K562 (cell line): ENCODE data around the gene ARID3A. TPM values are rescaled to one million over a fixed set of nuclear protein-coding genes. Genes with fewer than 3 reads are reported as not detected.

Experiments
- ATAC-seq: fragments of 200-7000 bp; cut with Tn5 transposase; 3 replicates; pipeline ENCODE4 v1.9.1; 2020; ENCODE audit warnings: moderate library complexity
- BruUV-seq: library from RNA; stranded (reverse); fragments of 400-500 nt; replicated peaks from 2 replicates; lab custom pipeline; 2021; lab: Mats Ljungman, UMichigan
- CTCF ChIA-PET: fragments of 300-600 bp; formaldehyde crosslinking; extraction: SDS; loops from one replicate; lab custom pipeline; 2021; ENCODE audit warnings: low intra/inter-chr PET ratio; lab: Yijun Ruan, JAX
- POLR2A ChIA-PET: fragments of 300-600, 350-650 bp; sonication (Branson Sonifier 250); formaldehyde crosslinking; extraction: SDS; loops from one replicate; lab custom pipeline; 2021; ENCODE audit warnings: antibody characterized with exemption, inconsistent platforms; lab: Yijun Ruan, JAX
- DNase-seq, 4 experiments: peaks; one replicate each; pipeline versions ENCODE4 v3.0.0 to v3.0.0-alpha.2; 2011 to 2018; ENCODE audit warnings: low spot score in 3 of 4, mixed read lengths in 3 of 4; ENCODE audit errors: extremely low read depth in 1 of 4
- FAIRE-seq: peaks from 2 replicates; lab custom pipeline; 2011; peaks lifted over from hg19 to GRCh38; lab: Jason Lieb, UNC
- H2AFZ ChIP-seq: 2 replicates; pipeline ENCODE4 v1.6.0; 2011; ENCODE audit warnings: low read depth, low read length, control low read depth, inconsistent platforms
- H3K27ac ChIP-seq: fragments of 200-600 bp; 3 replicates; pipeline ENCODE4 v1.8.0; 2011; ENCODE audit warnings: low read depth, mild to moderate bottlenecking, control low read depth, inconsistent platforms, low read length, moderate library complexity, mixed read lengths; ENCODE audit errors: extremely low read depth
- H3K27me3 ChIP-seq, 2 experiments: fragments of 300-600 bp in 1 of 2; 2 replicates in 1 of 2; 3 replicates in 1 of 2; pipeline versions ENCODE4 v1.6.0 to v1.8.0; 2011; ENCODE audit warnings: inconsistent platforms in 2 of 2, low read length in 2 of 2, mild to moderate bottlenecking in 1 of 2, mixed read lengths in 1 of 2, moderate library complexity in 1 of 2; ENCODE audit not compliant: control insufficient read depth in 2 of 2, insufficient read depth in 2 of 2
- H3K36me3 ChIP-seq: fragments of 300-600 bp; 3 replicates; pipeline ENCODE4 v1.8.0; 2011; ENCODE audit warnings: mild to moderate bottlenecking, low read length, inconsistent platforms; ENCODE audit not compliant: control insufficient read depth, insufficient read depth
- H3K4me1 ChIP-seq, 2 experiments: fragments of 200-600 bp in 1 of 2; replicated peaks in 1 of 2; 2 replicates in 1 of 2; 3 replicates in 1 of 2; pipeline versions ENCODE4 v1.5.1 to v1.8.0; 2011; ENCODE audit warnings: inconsistent platforms in 2 of 2, low read length in 2 of 2, mild to moderate bottlenecking in 1 of 2, mixed read lengths in 1 of 2, moderate library complexity in 1 of 2; ENCODE audit not compliant: control insufficient read depth in 2 of 2, insufficient read depth in 2 of 2
- H3K4me2 ChIP-seq: 2 replicates; pipeline ENCODE4 v1.6.1; 2011; ENCODE audit warnings: low read length, control low read depth, inconsistent platforms, mixed read lengths; ENCODE audit not compliant: insufficient read depth
- H3K4me3 ChIP-seq: fragments of 200-600 bp; sonication (generic), shearing (Covaris generic); 2 replicates; pipeline ENCODE4 v1.5.1; 2016; ENCODE audit warnings: control low read depth, inconsistent platforms
- H3K79me2 ChIP-seq: fragments of 200-600 bp; 3 replicates; pipeline ENCODE4 v1.8.0; 2011; ENCODE audit warnings: low read length, inconsistent platforms; ENCODE audit not compliant: control insufficient read depth, insufficient read depth
- H3K9ac ChIP-seq, 2 experiments: 2 replicates each; pipeline versions ENCODE4 v1.6.0 to v1.6.1; 2011; ENCODE audit warnings: low read depth in 2 of 2, low read length in 2 of 2, control low read depth in 1 of 2, inconsistent platforms in 1 of 2, mild to moderate bottlenecking in 1 of 2, mixed read lengths in 1 of 2; ENCODE audit not compliant: insufficient read depth in 1 of 2
- H3K9me1 ChIP-seq: one replicate; pipeline ENCODE4 v1.6.0; 2011; ENCODE audit warnings: inconsistent platforms, mild to moderate bottlenecking, low read length, moderate library complexity; ENCODE audit not compliant: control insufficient read depth, insufficient read depth
- H3K9me3 ChIP-seq: replicated peaks from 2 replicates; pipeline ENCODE4 v1.5.1; 2011; ENCODE audit warnings: low read depth, low read length, inconsistent platforms; ENCODE audit not compliant: control insufficient read depth, insufficient read depth
- H4K20me1 ChIP-seq: replicated peaks from 2 replicates; pipeline ENCODE4 v1.6.1; 2011; ENCODE audit warnings: low read length, inconsistent platforms, mixed read lengths; ENCODE audit not compliant: control insufficient read depth, insufficient read depth
- CSDE1 ChIP-seq, 2 experiments: fragments of 450-650 bp; IDR thresholded peaks; 2 replicates each; pipeline ENCODE4 v1.6.1; 2016; ENCODE audit warnings: mild to moderate bottlenecking in 1 of 2
- MYNN ChIP-seq, 2 experiments: sonication (generic); formaldehyde crosslinking in 1 of 2; IDR thresholded peaks; 2 replicates each; pipeline versions ENCODE4 v1.5.0 to v1.6.1; 2016 to 2020; ENCODE audit warnings: antibody characterized with exemption in 1 of 2, missing genetic modification reagents in 1 of 2
- PHTF2 ChIP-seq: fragments of 250-450 bp; sonication (Bioruptor Pico); IDR thresholded peaks from 2 replicates; pipeline ENCODE4 v1.5.0; 2021; ENCODE audit warnings: mild to moderate bottlenecking
- WGBS: fragments of 100-300 bp; shearing (Covaris generic); methylation state at CpG from one replicate; pipeline ENCODE4 v1.1.6; 2016; ENCODE audit warnings: low coverage, mixed read lengths; ENCODE audit not compliant: insufficient coverage; ENCODE audit errors: missing lambda C conversion rate; 5-methylcytosine and 5-hydroxymethylcytosine counted together
- in situ Hi-C: fragments of 300-500 bp; cut with MboI; formaldehyde crosslinking; loops from 4 replicates; pipeline ENCODE4 v1.15.0; 2018; ENCODE audit warnings: inconsistent platforms, mixed read lengths
- intact Hi-C: fragments of 100-400 bp; cut with micrococcal nuclease; formaldehyde crosslinking; loops from 2 replicates; pipeline ENCODE4 v1.14.2; 2022
- polyA plus RNA-seq, 8 experiments: library from polyadenylated mRNA; depleted of rRNA in 4 of 8; stranded (reverse) in 5 of 8; unstranded in 3 of 8; fragments of >200 nt; fragmentation: Nextera tagmentation in 2 of 8; fragmentation: Illumina TruSeq in 1 of 8; extraction: Ambion mirVana in 2 of 8; extraction: Trizol in 1 of 8; gene quantifications; 2 replicates each; pipeline versions ENCODE4 v1.2.1 to v1.2.3, GENCODE V29; 2011 to 2014; ENCODE audit warnings: inconsistent platforms in 1 of 8, missing spikeins in 1 of 8
- total RNA-seq, 7 experiments: library from RNA; depleted of rRNA in 6 of 7; stranded (reverse); fragments of >200 nt in 6 of 7; fragmentation: Illumina TruSeq in 2 of 7; extraction: Trizol in 2 of 7; gene quantifications; 2 replicates each; pipeline versions ENCODE4 v1.2.1 to v1.2.3, GENCODE V29; 2011 to 2021; ENCODE audit warnings: low replicate concordance in 1 of 7
- TF ChIP-seq, protein P1 (sequence below): fragments of 450-650 bp; formaldehyde crosslinking; IDR thresholded peaks from 2 replicates; pipeline ENCODE4 v1.4.0; 2022; ENCODE audit warnings: missing genetic modification characterization
- TF ChIP-seq, protein P2 (sequence below): fragments of 450-650 bp; formaldehyde crosslinking; conservative IDR thresholded peaks from 2 replicates; pipeline ENCODE4 v1.4.0; 2022; ENCODE audit warnings: mild to moderate bottlenecking, missing genetic modification characterization

ARID3A gene
- total and polyA plus RNA-seq, 9 of the 15 experiments (the other 6 are each of a cell fraction or from before 2014, with no cell fraction given): 1.4 to 118 (median 31.2) TPM

DNA sequence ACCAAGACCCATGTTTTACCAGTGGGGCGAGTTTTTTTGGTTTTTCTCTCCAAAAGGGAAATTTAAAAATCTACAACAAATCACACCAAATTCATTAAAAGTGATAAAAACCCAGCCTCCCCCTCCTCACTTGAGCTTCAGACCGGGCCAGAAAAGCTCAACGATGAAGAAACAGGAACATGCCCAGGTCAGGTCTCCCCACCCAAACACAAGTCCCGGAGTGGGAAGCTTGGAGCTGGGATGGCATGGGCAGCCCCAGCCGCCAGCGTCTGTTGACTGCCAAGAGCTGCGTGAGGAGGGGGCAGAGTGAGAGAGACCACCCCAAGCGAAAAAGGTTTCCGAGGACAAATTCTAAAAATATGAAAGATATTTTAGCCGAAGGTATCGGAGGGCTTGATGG is 28.8 kb upstream of the ARID3A start:
- DNase-seq (no peak), ATAC-seq (no peak), FAIRE-seq (no peak)
- peaks cover 11% of the 10 kb centered on the region for H4K20me1 ChIP-seq
- 98% methylated on average over 9 of the region's 11 CpGs for WGBS
- intact Hi-C loops (no loop called here), in situ Hi-C loops (no loop called here)
- H3K4me2 ChIP-seq: no peak overlapping the region
- H3K79me2 ChIP-seq: peaks cover 27% of the 10 kb centered on the region
- H3K9me3 ChIP-seq: no peaks in the 10 kb centered on the region
- no peaks in the 10 kb centered on the region for H3K27me3 ChIP-seq
- H3K9ac ChIP-seq: peak overlapping the region in 1 of 2 experiments; percentile 7; a peak in 1 of 4 replicates
- no peak overlapping the region for H3K27ac ChIP-seq
- CTCF ChIA-PET: no interaction called here
- POLR2A ChIA-PET: interaction anchor here (0.9 to 2.4 kb wide), 2 partner anchors 11 to 16 kb away, joined by 3 to 21 read pairs; no protein-coding TSS in a partner anchor
- H3K4me1 ChIP-seq: peaks cover 22 to 65% of the 10 kb centered on the region in 2 experiments
- BruUV-seq: no TSS peak
- peaks cover 5% of the 10 kb centered on the region for H3K9me1 ChIP-seq
- no peak overlapping the region for H3K4me3 ChIP-seq
- TF ChIP-seq, protein P1, sequence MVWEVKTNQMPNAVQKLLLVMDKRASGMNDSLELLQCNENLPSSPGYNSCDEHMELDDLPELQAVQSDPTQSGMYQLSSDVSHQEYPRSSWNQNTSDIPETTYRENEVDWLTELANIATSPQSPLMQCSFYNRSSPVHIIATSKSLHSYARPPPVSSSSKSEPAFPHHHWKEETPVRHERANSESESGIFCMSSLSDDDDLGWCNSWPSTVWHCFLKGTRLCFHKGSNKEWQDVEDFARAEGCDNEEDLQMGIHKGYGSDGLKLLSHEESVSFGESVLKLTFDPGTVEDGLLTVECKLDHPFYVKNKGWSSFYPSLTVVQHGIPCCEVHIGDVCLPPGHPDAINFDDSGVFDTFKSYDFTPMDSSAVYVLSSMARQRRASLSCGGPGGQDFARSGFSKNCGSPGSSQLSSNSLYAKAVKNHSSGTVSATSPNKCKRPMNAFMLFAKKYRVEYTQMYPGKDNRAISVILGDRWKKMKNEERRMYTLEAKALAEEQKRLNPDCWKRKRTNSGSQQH: no peak
- TF ChIP-seq MYNN (IDR thresholded peaks at IDR 0.05) (peak; percentile 93), MYNN (CRISPR knock-in tag; IDR thresholded peaks at IDR 0.05) (no peak; the same call in 1 of the 2 replicates), CSDE1 (IDR thresholded peaks at IDR 0.05) (no peak), PHTF2 (CRISPR knock-in tag) (no peak)
- TF ChIP-seq, protein P2, sequence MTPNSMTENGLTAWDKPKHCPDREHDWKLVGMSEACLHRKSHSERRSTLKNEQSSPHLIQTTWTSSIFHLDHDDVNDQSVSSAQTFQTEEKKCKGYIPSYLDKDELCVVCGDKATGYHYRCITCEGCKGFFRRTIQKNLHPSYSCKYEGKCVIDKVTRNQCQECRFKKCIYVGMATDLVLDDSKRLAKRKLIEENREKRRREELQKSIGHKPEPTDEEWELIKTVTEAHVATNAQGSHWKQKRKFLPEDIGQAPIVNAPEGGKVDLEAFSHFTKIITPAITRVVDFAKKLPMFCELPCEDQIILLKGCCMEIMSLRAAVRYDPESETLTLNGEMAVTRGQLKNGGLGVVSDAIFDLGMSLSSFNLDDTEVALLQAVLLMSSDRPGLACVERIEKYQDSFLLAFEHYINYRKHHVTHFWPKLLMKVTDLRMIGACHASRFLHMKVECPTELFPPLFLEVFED: no peak
- no peak overlapping the region for H2AFZ ChIP-seq
- peaks cover 44% of the 10 kb centered on the region; the same call in 2 of the 3 replicates for H3K36me3 ChIP-seq
